Adipose tissue (tissue), 3 donors: ENCODE measurements around the gene CRABP2. TPM values are rescaled to one million over a fixed set of nuclear protein-coding genes. Genes with fewer than 3 reads are reported as not detected.
A peak's percentile ranks its signal among the peaks of the same experiment; 100 is the strongest.

Experiments used
- H3K27ac ChIP-seq: one replicate; pipeline ENCODE4 v1.5.1; 2013; ENCODE audit warnings: low read depth, low read length
- WGBS, 3 donors: extraction: QIAGEN DNeasy Blood & Tissue Kit; methylation state at CpG; one replicate each; pipeline ENCODE4 v1.1.7; 2013; 5-methylcytosine and 5-hydroxymethylcytosine counted together
- polyA plus RNA-seq, 3 donors: library from polyadenylated mRNA; stranded (reverse); fragments of 200-250 nt; gene quantifications; one replicate each; pipeline ENCODE4 v1.2.3, GENCODE V29; 2013
- donor health status: healthy with polysubstance abuse.
- donor health status: Bipolar disorder and iron deficiency.
- donor health status: healthy.

The CRABP2 gene
- polyA plus RNA-seq = 10 to 100 TPM in 1 of 3 donors, 1 to 10 TPM in 1, under 1 TPM in 1; 0.45 to 31.3 (median 3.2) TPM

- no peak within 1 kb of the TSS for H3K27ac ChIP-seq
- WGBS, 3 donors = 0 to 1% (median 1%) methylated on average over 39 to 42 of the region's 42 CpGs
These were observed at the start of gene CRABP2 for GRCh38 chr1:156705321-156705917. Gene CRABP2, minus strand, starts transcription at chr1:156705583. Its CDS starts 137 bp downstream, at chr1:156705446.

DNA sequence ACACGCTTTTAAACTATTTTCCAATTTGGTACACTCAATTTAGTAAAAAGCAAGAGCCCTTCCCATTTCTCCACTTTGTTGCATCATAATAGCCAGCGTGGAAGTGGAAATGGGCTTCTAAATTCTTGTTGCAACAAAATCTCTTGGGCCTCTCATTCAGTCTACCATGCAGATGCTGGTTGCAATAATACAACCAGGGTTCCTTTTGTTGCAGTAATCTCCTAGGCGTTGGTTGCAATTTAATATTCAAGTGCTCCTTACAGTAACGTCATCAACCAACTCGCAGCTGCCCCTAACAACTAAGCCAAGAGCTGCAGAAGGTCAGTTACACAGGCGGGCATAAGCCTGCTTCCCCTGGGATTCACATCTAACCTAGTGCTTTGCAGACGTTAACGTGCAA lies 48.8 kb upstream of the CRABP2 start:
- no peak overlapping the region for H3K27ac ChIP-seq
- 55 to 83% (median 56%) methylated on average over 8 of the region's 8 CpGs for WGBS, 3 donors

GRCh38 chr1:156752843-156753482 lies 47.6 kb upstream of the CRABP2 start:
- no peak overlapping the region for H3K27ac ChIP-seq
- 15 to 21% (median 17%) methylated on average over 1 of the region's 1 CpG for WGBS, 3 donors

- H3K27ac ChIP-seq = peak overlapping the region; percentile 84
- 0 to 1% (median 1%) methylated on average over 52 to 68 of the region's 68 CpGs for WGBS, 3 donors
These were observed 46.5 kb upstream of the CRABP2 start for GRCh38 chr1:156751757-156752481.

DNA sequence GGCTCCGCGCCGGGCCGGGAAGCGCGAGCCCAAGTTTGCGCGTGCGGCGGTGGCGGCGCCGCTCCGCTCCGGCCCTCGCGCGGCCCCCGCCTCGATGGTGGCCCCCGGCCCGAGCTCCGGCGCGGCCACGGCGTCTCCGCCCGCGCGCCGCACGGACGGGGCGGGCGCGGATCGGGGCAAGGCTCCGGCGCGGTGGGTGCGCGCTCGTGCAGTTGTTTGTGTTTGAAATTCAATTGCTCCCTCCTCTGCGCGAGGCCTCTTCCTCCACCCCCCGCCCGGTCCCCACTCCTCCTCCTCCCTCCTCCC lies 46.0 kb upstream of the CRABP2 start, which contains the start of gene HDGF:
HDGF (minus strand) TSS at position 225 of the 306 bp plus-strand sequence. CDS start 246 bp downstream, outside the sequence.
- 0 to 1% (median 0%) methylated on average over 27 to 48 of the region's 48 CpGs for WGBS, 3 donors
- peak within 1 kb of the TSS; percentile 84 for H3K27ac ChIP-seq

DNA sequence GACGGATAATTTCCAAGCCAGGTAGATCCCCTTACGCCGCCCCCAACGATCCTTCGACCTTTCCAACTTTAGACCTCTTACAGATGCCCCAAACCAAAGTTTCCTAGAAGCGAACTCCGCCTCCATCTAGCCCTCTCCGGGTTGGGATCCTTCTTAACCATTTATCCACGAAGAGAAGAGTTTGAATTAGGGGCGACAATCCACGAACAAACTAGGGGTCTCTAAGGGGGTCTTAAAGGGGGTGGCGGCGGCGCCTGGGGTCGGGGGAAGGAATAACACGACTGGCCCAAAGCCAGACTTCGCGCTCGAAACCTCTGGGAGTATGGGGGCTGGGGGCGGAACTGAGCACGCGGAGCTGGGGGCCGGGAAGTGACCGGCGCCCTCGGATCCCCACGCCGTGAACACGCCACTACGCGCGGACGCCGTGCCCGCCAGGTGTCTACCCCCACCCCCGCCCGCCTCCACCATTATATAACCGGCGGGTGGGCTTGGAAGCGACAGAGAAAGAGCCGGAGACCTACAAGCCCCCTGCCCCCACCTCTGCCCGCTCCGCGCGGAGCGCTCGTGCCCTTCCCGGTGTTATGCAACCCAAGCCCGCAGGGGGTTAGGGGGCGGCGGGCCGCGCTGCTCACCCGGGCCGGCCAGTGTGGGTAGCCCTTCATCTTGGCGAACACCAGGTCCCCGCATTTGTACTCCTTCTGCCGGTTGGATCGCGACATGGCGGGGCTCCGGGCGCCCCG lies 45.5 kb upstream of the CRABP2 start:
- peak overlapping the region; percentile 84 for H3K27ac ChIP-seq
- WGBS, 3 donors = 0% methylated on average over 50 to 64 of the region's 64 CpGs

DNA sequence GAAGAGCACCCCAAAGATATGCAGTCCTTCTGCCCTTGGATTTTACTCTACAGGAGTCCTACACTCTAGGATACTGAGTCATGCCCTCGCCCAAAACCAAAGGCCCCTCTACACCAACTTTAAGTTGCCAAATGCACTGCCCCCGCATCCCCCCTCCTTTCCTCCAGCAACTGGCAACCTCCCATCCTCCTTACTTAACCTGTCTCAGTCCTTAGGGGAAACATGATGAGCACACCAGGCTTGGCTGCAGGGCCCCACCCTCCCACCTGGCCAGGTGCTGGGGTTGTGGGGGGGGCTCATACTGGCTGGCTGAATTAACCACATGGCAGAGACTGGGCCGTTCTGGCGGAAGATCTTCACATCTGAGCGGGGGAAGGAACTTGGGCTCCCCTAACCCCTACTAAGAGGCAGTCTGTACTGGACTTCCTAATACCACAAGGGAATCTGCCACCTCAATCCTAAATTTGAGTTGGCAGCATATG lies 44.8 kb upstream of the CRABP2 start:
- WGBS, 3 donors = 1 to 3% (median 2%) methylated on average over 5 of the region's 5 CpGs
- peak overlapping the region; percentile 84 for H3K27ac ChIP-seq

GRCh38 chr1:156749419-156750118 lies 44.2 kb upstream of the CRABP2 start:
- WGBS, 3 donors = 18 to 20% (median 19%) methylated on average over 8 of the region's 8 CpGs
- peak overlapping the region; percentile 84 for H3K27ac ChIP-seq

GRCh38 chr1:156748670-156749418 lies 43.5 kb upstream of the CRABP2 start:
- peak overlapping the region; percentile 84 for H3K27ac ChIP-seq
- 3 to 13% (median 5%) methylated on average over 9 of the region's 9 CpGs for WGBS, 3 donors

GRCh38 chr1:156747742-156748669 lies 42.6 kb upstream of the CRABP2 start:
- peak overlapping the region; percentile 84 for H3K27ac ChIP-seq
- 8 to 11% (median 9%) methylated on average over 8 of the region's 8 CpGs for WGBS, 3 donors

DNA sequence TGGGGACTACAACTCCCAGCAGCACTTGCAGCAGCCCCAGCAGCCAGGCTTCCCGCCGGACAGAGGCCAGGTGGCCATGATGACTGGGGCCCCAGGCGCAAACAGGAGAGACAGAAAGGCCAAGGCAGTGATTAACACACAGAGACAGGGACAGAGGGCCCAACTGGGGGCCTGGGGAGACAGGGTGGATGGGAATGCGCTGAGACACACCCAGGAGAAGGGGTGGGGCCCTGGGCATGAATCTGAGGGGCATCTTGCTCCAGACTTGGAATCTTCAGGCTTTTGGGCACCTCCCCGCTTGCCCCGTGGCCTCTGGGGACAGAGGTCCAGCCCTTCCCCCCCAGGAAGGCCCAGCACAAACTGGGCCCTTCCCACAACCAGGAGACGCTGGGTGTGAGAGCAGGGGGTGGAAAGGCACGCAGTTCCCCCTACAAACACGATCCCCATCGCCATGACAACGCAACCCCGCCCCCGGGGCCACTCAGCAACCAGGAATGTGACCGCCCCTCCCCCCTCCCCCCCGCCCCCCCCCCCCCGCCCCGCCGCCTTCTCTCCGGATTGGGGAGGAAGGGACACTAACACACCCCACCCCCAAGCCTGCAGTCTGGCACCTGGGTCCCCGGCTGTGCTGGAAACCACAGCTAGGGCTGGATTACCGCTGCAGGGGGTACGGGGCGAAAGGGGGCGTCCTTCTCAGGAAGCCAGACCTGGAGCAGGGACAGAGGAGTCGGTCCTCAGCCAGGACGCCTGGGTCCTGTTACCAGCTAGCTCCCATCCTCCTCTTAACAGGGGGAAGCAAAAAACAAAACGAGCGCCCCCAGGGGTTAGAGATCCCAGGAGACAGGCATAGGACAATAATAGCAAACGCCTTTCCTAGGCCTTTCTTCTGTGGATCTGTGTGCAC lies 41.6 kb upstream of the CRABP2 start:
- WGBS, 3 donors = 1 to 3% (median 2%) methylated on average over 17 to 24 of the region's 29 CpGs
- H3K27ac ChIP-seq = peak overlapping the region; percentile 91

DNA sequence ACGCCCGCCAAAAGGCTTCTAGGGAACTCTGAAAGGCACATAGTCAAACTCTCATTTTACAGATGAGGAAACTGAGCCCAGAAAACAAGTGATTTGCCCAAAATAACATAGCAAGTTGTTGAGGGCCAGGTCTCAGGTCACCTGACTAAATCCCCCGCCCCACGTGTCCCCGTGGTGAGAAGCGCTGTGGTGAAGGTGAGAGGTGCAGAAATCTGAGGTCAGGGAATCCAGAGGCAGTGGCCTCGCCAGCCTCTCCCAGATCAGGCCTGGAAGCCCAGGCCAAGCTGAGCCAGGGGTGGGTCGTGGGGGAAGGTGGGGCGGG lies 41.0 kb upstream of the CRABP2 start:
- H3K27ac ChIP-seq = peak overlapping the region; percentile 91
- 35 to 56% (median 43%) methylated on average over 9 of the region's 9 CpGs for WGBS, 3 donors

DNA sequence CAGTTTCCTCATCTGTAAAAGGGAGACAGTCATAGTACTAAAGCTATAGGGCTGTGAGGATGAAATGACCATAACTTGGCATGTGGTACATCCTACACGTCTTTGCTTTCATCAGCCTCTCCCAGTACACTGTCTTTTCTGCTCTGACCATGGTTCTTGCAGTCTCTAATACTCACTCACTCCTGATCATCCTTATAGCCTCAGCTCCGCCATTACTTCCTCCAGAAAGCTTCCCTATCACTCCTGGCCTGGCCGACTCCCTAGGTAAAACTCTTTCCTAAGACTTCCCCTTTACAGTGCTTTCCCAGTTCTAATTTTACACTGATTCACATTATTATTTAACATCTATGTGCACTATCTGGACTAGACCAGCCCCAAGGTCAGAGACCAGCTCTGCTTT lies 40.5 kb upstream of the CRABP2 start:
- WGBS, 3 donors = 46 to 50% (median 48%) methylated on average over 3 of the region's 3 CpGs
- H3K27ac ChIP-seq = peak overlapping the region; percentile 91

GRCh38 chr1:156744786-156745419 lies 39.5 kb upstream of the CRABP2 start:
- H3K27ac ChIP-seq = no peak overlapping the region
- 68 to 81% (median 72%) methylated on average over 14 of the region's 14 CpGs for WGBS, 3 donors

GRCh38 chr1:156744344-156744743 lies 39.0 kb upstream of the CRABP2 start:
- WGBS, 3 donors = 60 to 71% (median 68%) methylated on average over 8 to 12 of the region's 12 CpGs
- H3K27ac ChIP-seq = no peak overlapping the region
